Fibroblast of villous mesenchyme (primary cell): ENCODE data around the gene ASXL3. TPM values are rescaled to one million over a fixed set of nuclear protein-coding genes. Genes with fewer than 3 reads are reported as not detected.

Source experiments
- DNase-seq: peaks from one replicate; pipeline ENCODE4 v3.0.0-alpha.2; 2010; ENCODE audit warnings: low read depth
- H3K4me3 ChIP-seq: 2 replicates; pipeline ENCODE4 v1.5.1; 2011; ENCODE audit warnings: low read depth, mild to moderate bottlenecking, low read length
- CTCF ChIP-seq: IDR thresholded peaks from 2 replicates; pipeline ENCODE4 v1.5.1; 2012; ENCODE audit warnings: low read depth, mild to moderate bottlenecking, low read length; ENCODE audit not compliant: insufficient read depth
- total RNA-seq: library from RNA; depleted of rRNA; stranded (reverse); fragments of >200 nt; gene quantifications from 2 replicates; pipeline ENCODE4 v1.2.3, GENCODE V29; 2012

Gene ASXL3
- total RNA-seq, 1 donor, result under 0.01 TPM

GRCh38 chr18:33652635-33653034 lies 74.6 kb downstream of the ASXL3 start:
- H3K4me3 ChIP-seq, result no peak overlapping the region
- no peak for DNase-seq
- no peak for TF ChIP-seq CTCF

GRCh38 chr18:33653231-33653630 lies 75.2 kb downstream of the ASXL3 start:
- no peak overlapping the region for H3K4me3 ChIP-seq
- TF ChIP-seq CTCF, result no peak
- no peak for DNase-seq

GRCh38 chr18:33656889-33657448 lies 79.0 kb downstream of the ASXL3 start:
- no peak for DNase-seq
- no peak overlapping the region for H3K4me3 ChIP-seq
- TF ChIP-seq CTCF, result no peak

GRCh38 chr18:33660696-33661310 lies 82.8 kb downstream of the ASXL3 start:
- no peak for DNase-seq
- H3K4me3 ChIP-seq, result no peak overlapping the region
- TF ChIP-seq CTCF, result no peak

- H3K4me3 ChIP-seq, result no peak overlapping the region
- DNase-seq, result no peak
- no peak for TF ChIP-seq CTCF
Observed at GRCh38 chr18:33664241-33664874, 86.3 kb downstream of the ASXL3 start.

GRCh38 chr18:33665187-33665586 lies 87.2 kb downstream of the ASXL3 start:
- no peak for TF ChIP-seq CTCF
- no peak overlapping the region for H3K4me3 ChIP-seq
- DNase-seq, result no peak
